Glutamatergic neuron (in vitro differentiated cells): Measurements from ENCODE around the gene EHD3. TPM values are rescaled to one million over a fixed set of nuclear protein-coding genes. Genes with fewer than 3 reads are reported as not detected.

Experiments
- DNase-seq: peaks from one replicate; pipeline ENCODE4 v3.0.0; 2022
- H3K27ac Mint-ChIP-seq: one replicate; pipeline ENCODE4 v1.8.0; 2020; ENCODE audit warnings: mild to moderate bottlenecking, mixed read lengths, inconsistent platforms; ENCODE audit not compliant: unreplicated experiment
- H3K27me3 Mint-ChIP-seq: one replicate; pipeline ENCODE4 v1.8.0; 2020; ENCODE audit warnings: mild to moderate bottlenecking, moderate library complexity, mixed read lengths, inconsistent platforms; ENCODE audit not compliant: unreplicated experiment
- H3K36me3 Mint-ChIP-seq: one replicate; pipeline ENCODE4 v1.8.0; 2020; ENCODE audit warnings: mild to moderate bottlenecking, mixed read lengths, inconsistent platforms; ENCODE audit not compliant: unreplicated experiment
- H3K4me1 Mint-ChIP-seq: one replicate; pipeline ENCODE4 v1.8.0; 2020; ENCODE audit warnings: mild to moderate bottlenecking, low read depth, mixed read lengths, inconsistent platforms; ENCODE audit not compliant: unreplicated experiment
- H3K4me3 Mint-ChIP-seq: one replicate; pipeline ENCODE4 v1.8.0; 2020; ENCODE audit warnings: mild to moderate bottlenecking, mixed read lengths, inconsistent platforms; ENCODE audit not compliant: unreplicated experiment
- H3K9me3 Mint-ChIP-seq: one replicate; pipeline ENCODE4 v1.8.0; 2020; ENCODE audit warnings: mild to moderate bottlenecking, moderate library complexity, mixed read lengths, inconsistent platforms; ENCODE audit not compliant: unreplicated experiment
- CTCF ChIP-seq: fragments of 200-600 bp; sonication (generic); IDR thresholded peaks from one replicate; pipeline ENCODE4 v1.5.0; 2021; ENCODE audit not compliant: partially characterized antibody, unreplicated experiment
- total RNA-seq: library from RNA; stranded (reverse); fragmentation: NEBNext Ultra II Directional; extraction: Animal tissue kit (Norgen Biotek cat#: 25700); gene quantifications from one replicate; pipeline ENCODE4 v1.2.1, GENCODE V29; 2021; ENCODE audit not compliant: unreplicated experiment

Gene EHD3
- total RNA-seq, 1 donor from 2014 or later = 11.5 TPM

DNA sequence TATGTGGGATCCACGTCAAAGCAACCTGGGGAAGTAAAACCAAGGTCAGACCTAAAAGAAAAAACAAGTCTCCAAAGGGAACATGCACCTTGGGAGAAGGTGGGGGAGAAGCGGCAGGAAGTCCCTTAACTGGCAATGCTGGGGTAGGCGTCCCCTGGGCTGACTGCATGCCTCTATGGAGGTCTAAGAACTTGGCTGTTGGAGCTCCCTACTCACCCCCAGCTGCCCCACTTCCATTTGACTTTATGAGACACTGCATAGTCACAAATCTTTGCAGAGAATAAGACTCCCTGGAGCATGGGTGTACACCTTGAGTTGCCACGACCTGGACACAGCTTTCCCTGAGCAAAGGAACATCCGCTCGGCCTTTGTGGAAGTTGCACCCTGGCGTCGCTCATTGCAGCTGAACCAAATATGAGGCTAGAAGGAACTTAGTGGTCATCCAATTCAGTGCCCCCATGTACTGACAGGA, 19.5 kb upstream of the EHD3 start:
- Mint-ChIP-seq H3K9me3 (no peaks in the 10 kb centered on the region), H3K4me1 (no peaks in the 10 kb centered on the region), H3K36me3 (no peaks in the 10 kb centered on the region), H3K27ac (no peak overlapping the region), H3K27me3 (no peaks in the 10 kb centered on the region), H3K4me3 (no peak overlapping the region)
- no peak for TF ChIP-seq CTCF
- DNase-seq = no peak

GRCh38 chr2:31216734-31217133, 17.2 kb upstream of the EHD3 start:
- no peak for TF ChIP-seq CTCF
- no peak overlapping the region for H3K4me3 Mint-ChIP-seq
- H3K4me1 Mint-ChIP-seq = no peaks in the 10 kb centered on the region
- H3K27ac Mint-ChIP-seq = no peak overlapping the region
- no peaks in the 10 kb centered on the region for H3K36me3 Mint-ChIP-seq
- no peaks in the 10 kb centered on the region for H3K27me3 Mint-ChIP-seq
- no peak for DNase-seq
- H3K9me3 Mint-ChIP-seq = no peaks in the 10 kb centered on the region

GRCh38 chr2:31217465-31218200, 16.3 kb upstream of the EHD3 start, which contains the start of gene CAPN14:
Gene CAPN14 (minus strand): TSS chr2:31217515. CDS start chr2:31205447, 12,068 bp downstream.
- no peak within 1 kb of the TSS for H3K4me3 Mint-ChIP-seq
- H3K36me3 Mint-ChIP-seq = no peaks in the 10 kb centered on the region
- no peak within 1 kb of the TSS for H3K27ac Mint-ChIP-seq
- DNase-seq = no peak
- no peaks in the 10 kb centered on the region for H3K9me3 Mint-ChIP-seq
- no peaks in the 10 kb centered on the region for H3K4me1 Mint-ChIP-seq
- no peak for TF ChIP-seq CTCF
- no peaks in the 10 kb centered on the region for H3K27me3 Mint-ChIP-seq

DNA sequence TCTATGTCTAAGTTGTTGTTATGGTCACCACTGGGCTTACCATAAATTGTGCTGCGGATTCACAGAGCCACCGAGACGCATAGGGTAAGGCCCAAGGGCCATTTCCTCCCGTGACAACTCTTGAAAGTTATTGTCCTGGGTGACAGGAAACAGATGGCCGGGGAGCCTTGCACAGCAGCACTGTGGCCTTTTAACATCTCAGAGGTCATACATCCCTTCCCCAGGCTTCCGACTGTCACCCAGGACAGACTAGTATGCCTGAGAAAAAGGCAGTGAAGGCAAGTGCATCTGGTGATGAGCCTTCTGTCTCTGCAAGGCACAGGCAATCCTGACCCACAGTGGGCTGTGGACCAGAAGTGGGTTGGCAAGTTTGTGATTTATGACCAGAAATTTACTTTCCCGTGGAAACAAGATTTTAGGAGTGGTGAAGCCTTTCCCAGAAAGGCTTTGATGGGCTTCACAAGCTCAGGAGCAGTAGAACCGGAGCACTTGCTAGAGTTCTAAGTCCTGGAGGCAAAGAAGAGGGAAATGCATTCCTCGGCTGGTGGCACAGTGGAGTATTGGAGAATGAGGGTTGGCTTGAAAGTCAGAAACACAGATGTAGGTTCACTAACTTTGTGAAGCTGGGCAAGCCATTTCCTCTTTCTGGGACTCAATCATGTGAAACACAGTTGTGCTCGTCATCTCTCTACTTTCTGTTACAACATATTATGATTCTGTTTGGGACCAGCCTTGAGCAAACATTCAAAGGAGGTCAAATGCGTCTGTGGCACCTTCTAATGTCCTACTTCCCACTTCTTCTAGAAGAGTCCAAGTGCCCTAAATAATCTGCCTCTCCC, 14.6 kb upstream of the EHD3 start:
- H3K9me3 Mint-ChIP-seq = no peaks in the 10 kb centered on the region
- no peak overlapping the region for H3K27ac Mint-ChIP-seq
- no peak for DNase-seq
- H3K36me3 Mint-ChIP-seq = no peaks in the 10 kb centered on the region
- TF ChIP-seq CTCF = no peak
- H3K4me1 Mint-ChIP-seq = no peaks in the 10 kb centered on the region
- no peak overlapping the region for H3K4me3 Mint-ChIP-seq
- no peaks in the 10 kb centered on the region for H3K27me3 Mint-ChIP-seq

DNA sequence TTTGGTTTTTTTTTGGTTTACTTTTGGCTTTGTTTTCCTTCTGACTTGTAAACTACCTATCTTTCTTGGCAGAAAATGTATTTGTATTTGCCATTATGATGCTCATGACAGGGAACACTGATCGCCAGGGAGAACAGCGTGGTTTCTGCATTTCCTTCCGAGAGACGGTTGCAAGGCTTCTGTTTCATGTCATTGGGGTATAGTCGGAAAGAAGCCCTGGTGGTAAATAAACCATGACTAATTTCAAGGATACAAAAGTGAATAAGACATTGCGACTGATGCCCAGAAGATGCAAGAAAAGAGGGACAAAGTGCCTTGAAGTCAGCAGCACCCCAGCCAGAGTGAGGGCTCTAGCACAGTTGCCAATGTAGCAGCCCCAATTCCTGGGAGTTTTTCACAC, 12.4 kb upstream of the EHD3 start:
- Mint-ChIP-seq H3K27ac (no peak overlapping the region), H3K9me3 (no peaks in the 10 kb centered on the region), H3K27me3 (no peaks in the 10 kb centered on the region), H3K4me3 (no peak overlapping the region), H3K4me1 (no peaks in the 10 kb centered on the region), H3K36me3 (no peaks in the 10 kb centered on the region)
- no peak for DNase-seq
- no peak for TF ChIP-seq CTCF
